ENCODE measurements around the gene NLGN4X. TPM values are rescaled to one million over a fixed set of nuclear protein-coding genes. Genes with fewer than 3 reads are reported as not detected.

The NLGN4X gene
- polyA plus RNA-seq, 3 donors: not detected

GRCh38 chrX:6170424-6170823, 58.2 kb downstream of the NLGN4X start:
- Histone ChIP-seq H3K4me3 (replicated peaks in 1 of 3; ENCODE audit: low read depth in 2 of 3, low read length in 3 of 3) (no peak overlapping the region), H3K9me3 (replicated peaks in 1 of 2; ENCODE audit: control insufficient read depth in 1 of 2, insufficient read depth in 1 of 2, low read length in 2 of 2) (peaks cover 3 to 4% of the 10 kb centered on the region in 2 donors), H3K36me3 (replicated peaks in 1 of 2; ENCODE audit: control insufficient read depth in 1 of 2, insufficient read depth in 2 of 2, low read length in 2 of 2) (no peaks in the 10 kb centered on the region), H3K9ac (ENCODE audit: insufficient read depth, low read length, poor library complexity, severe bottlenecking) (no peak overlapping the region), H3K4me1 (ENCODE audit: control insufficient read depth in 1 of 2, insufficient read depth in 2 of 2, low read length in 2 of 2) (no peaks in the 10 kb centered on the region), H4K20me1 (ENCODE audit: insufficient read depth, low read length) (no peaks in the 10 kb centered on the region), H2AFZ (ENCODE audit: insufficient read depth, low read depth, low read length, poor library complexity, severe bottlenecking) (no peak overlapping the region), H3K4me2 (replicated peaks; ENCODE audit: extremely low read depth, low read length, poor library complexity, severe bottlenecking) (no peak overlapping the region), H3K79me2 (ENCODE audit: insufficient read depth, low read length) (no peaks in the 10 kb centered on the region), H3K27ac (ENCODE audit: low read depth in 1 of 2, low read length in 2 of 2) (no peak overlapping the region), H3K27me3 (ENCODE audit: control insufficient read depth in 2 of 2, insufficient read depth in 2 of 2, low read length in 2 of 2) (no peaks in the 10 kb centered on the region)
- no peak for TF ChIP-seq CTCF (IDR thresholded peaks at IDR 0.05)
- Mint-ChIP-seq H3K4me1 (no peaks in the 10 kb centered on the region), H3K9me3 (peaks cover 2 to 11% (median 7%) of the 10 kb centered on the region in 7 donors), H3K27me3 (ENCODE audit: low read depth in 3 of 3) (peaks cover 0 to 2% (median 0%) of the 10 kb centered on the region in 3 donors), H3K36me3 (no peaks in the 10 kb centered on the region), H3K27ac (no peak overlapping the region), H3K4me3 (no peak overlapping the region)
- intact Hi-C loops (cut with micrococcal nuclease): no loop called here
- DNase-seq: no peak

GRCh38 chrX:6169407-6169806, 59.3 kb downstream of the NLGN4X start:
- TF ChIP-seq CTCF (IDR thresholded peaks at IDR 0.05): no peak
- 90% methylated on average over 4 of the region's 8 CpGs for WGBS (ENCODE audit: insufficient coverage)

More at GRCh38 chrX:6169407-6169806, 59.3 kb downstream of the NLGN4X start:
- Mint-ChIP-seq H3K36me3 (no peaks in the 10 kb centered on the region), H3K9me3 (peaks cover 2 to 8% (median 4%) of the 10 kb centered on the region in 7 donors), H3K4me1 (no peaks in the 10 kb centered on the region), H3K27ac (no peak overlapping the region), H3K4me3 (no peak overlapping the region), H3K27me3 (ENCODE audit: low read depth in 3 of 3) (peaks cover 0 to 2% (median 0%) of the 10 kb centered on the region in 3 donors)
- DNase-seq: no peak
- intact Hi-C loops (cut with micrococcal nuclease): no loop called here
- Histone ChIP-seq H2AFZ (ENCODE audit: insufficient read depth, low read depth, low read length, poor library complexity, severe bottlenecking) (no peak overlapping the region), H3K9me3 (replicated peaks in 1 of 2; ENCODE audit: control insufficient read depth in 1 of 2, insufficient read depth in 1 of 2, low read length in 2 of 2) (peaks cover 3 to 4% of the 10 kb centered on the region in 2 donors), H3K4me2 (replicated peaks; ENCODE audit: extremely low read depth, low read length, poor library complexity, severe bottlenecking) (no peak overlapping the region), H3K9ac (ENCODE audit: insufficient read depth, low read length, poor library complexity, severe bottlenecking) (no peak overlapping the region), H3K36me3 (replicated peaks in 1 of 2; ENCODE audit: control insufficient read depth in 1 of 2, insufficient read depth in 2 of 2, low read length in 2 of 2) (no peaks in the 10 kb centered on the region), H3K27me3 (ENCODE audit: control insufficient read depth in 2 of 2, insufficient read depth in 2 of 2, low read length in 2 of 2) (no peaks in the 10 kb centered on the region), H3K4me3 (replicated peaks in 1 of 3; ENCODE audit: low read depth in 2 of 3, low read length in 3 of 3) (no peak overlapping the region), H3K27ac (ENCODE audit: low read depth in 1 of 2, low read length in 2 of 2) (no peak overlapping the region), H3K79me2 (ENCODE audit: insufficient read depth, low read length) (no peaks in the 10 kb centered on the region), H3K4me1 (ENCODE audit: control insufficient read depth in 1 of 2, insufficient read depth in 2 of 2, low read length in 2 of 2) (no peaks in the 10 kb centered on the region), H4K20me1 (ENCODE audit: insufficient read depth, low read length) (no peaks in the 10 kb centered on the region)

All from CD14-positive monocyte (primary cell).